ENCODE data around the gene CFAP54.

- TF ChIP-seq POLR2A (IDR thresholded peaks at IDR 0.05) (no peak), CTCF (IDR thresholded peaks at IDR 0.05) (no peak)
Measured at GRCh38 chr12:96506776-96507175, 17.4 kb downstream of the CFAP54 start.
